NCI-H187 (cell line): Measurements from ENCODE around the gene NELL2.
A peak's percentile ranks its signal among the peaks of the same experiment; 100 is the strongest.

Source experiments
- DNase-seq, 2 experiments: peaks; one replicate each; lab custom pipeline; 2025; lab: John Stamatoyannopoulos, UW

The NELL2 gene

DNA sequence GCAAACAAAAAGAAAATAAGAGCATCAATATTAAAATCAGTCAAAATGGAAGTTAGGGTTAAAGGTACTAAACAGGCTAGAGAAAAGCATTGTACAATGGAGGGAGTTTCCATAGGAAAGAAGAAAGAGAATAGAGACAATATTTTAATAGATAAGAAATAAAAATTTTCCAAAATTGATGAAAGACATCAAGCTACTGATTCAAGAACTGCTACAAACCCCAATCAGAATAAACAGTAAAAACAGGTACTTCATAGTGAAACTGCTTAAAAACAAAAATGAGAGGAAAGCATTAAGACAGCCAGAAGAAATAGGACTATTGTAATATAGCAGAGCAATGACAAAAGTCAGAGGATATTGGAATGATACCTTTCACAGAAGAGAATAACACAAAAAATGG, 413.4 kb downstream of the NELL2 start:
- no peak for DNase-seq

DNA sequence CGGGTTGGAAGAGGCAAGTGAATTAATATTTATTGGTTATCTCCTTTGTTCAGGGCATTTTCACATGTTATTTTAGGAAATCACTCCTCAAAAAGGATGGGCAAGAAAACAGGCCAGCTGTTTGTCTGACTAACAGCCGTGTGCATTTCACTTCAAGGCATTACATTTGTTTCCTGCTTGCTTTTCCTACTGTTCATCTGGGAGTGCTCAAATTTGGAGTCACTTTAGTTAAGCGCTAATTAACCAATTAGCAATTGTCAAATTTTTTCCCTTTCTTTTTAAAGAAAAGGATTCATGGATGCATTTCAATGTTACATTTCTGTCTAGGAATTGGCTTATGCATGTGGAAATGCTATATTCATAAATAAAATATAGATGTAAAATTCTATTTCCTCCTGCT, 415.9 kb downstream of the NELL2 start:
- no peak for DNase-seq

DNA sequence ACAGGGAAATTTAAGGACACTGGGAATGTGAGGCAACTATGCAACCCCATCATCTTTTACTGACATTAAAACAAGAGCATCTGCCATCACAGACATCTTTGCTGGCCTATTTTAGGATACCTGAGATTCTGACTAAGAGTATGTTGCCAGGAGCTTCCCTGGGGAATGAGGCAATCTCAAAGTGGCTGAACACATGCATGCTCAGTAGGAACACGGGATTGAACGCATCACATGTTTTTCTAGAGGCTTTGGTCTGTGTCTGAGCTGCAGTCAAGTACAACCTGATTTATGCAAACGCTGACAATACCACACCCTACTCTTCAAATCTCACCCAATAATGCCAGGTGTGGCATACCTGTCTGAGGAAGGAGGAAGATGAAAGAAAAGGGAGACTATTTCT, 416.5 kb downstream of the NELL2 start:
- peak; percentile 87 to 94 for DNase-seq
